Fibroblast of skin of right quadriceps (primary cell): ENCODE results near the gene ZC3H7B.
"Not testable (repeated sequence)": the region's sequence is repeated elsewhere in the genome, so short reads cannot be mapped to it uniquely, and the experiment has no call there.

Source experiments
- DNase-seq: peaks from one replicate; pipeline ENCODE4 v3.0.0-alpha.2; 2013

The ZC3H7B gene

DNA sequence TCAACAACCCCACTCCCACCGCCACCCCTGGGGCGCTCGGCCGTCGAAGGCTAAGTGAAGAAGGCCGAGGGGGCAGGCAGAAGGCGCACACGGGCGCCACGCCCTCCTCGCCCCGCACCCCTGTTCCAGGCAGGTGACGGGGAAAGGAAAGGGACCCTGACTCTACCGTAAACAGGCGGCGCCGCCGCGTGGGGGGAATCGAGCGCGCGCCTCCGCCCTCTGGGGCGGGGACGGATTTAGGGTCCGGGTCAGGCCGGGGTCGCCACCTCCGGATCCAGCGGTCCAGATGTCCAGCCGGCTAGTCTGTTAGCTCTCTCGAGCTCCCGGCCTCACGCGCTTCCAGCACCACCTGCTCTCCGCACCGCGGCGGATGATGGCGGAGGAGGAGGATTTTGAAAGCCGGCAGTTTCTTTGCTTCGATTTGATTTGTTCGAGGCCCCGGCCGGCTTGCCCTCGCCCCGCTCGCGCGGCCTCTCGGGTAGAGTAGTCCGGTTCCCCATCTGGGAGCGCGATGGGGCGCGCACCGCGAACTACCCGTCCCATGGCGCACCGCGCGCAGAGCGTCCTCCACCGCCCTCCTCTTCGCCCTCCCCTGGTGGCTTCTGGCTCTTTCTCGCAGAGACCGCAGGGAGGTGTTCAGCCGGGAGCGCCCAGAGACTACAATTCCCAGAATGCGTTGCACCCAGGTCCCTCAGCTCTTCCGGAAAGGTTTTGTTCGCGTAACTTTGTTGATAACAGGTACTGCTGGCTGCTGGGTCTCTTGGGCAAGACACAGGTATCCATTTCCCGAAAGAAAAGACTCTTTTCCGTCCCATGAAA is 15.3 kb upstream of the ZC3H7B start, which contains the start of gene RANGAP1:
Gene RANGAP1 (minus strand): TSS at position 368 of the 819 bp plus-strand sequence. CDS start 5,143 bp downstream, outside the sequence.
- peak; percentile 98 for DNase-seq

DNA sequence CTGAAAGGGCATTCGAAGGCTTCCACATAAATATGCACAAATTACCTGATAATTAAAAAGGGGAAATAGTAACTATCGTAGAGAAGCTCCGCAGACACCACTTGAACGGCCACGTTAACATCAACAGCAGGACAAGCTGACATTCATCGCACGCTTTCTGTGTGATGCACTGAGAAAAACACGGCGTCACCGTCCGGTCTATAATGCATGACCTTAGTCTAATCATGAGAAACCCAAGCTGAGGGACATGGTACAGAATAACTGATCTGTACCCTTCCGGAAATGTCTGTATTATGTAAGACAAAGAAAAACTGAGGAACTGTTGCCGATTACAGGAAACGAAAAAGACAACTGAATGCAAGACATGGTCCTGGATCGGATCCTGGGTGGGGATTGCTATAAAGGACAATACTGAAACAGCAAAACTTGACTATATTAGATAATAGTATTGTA is 14.7 kb upstream of the ZC3H7B start:
- peak; percentile 37 for DNase-seq

DNA sequence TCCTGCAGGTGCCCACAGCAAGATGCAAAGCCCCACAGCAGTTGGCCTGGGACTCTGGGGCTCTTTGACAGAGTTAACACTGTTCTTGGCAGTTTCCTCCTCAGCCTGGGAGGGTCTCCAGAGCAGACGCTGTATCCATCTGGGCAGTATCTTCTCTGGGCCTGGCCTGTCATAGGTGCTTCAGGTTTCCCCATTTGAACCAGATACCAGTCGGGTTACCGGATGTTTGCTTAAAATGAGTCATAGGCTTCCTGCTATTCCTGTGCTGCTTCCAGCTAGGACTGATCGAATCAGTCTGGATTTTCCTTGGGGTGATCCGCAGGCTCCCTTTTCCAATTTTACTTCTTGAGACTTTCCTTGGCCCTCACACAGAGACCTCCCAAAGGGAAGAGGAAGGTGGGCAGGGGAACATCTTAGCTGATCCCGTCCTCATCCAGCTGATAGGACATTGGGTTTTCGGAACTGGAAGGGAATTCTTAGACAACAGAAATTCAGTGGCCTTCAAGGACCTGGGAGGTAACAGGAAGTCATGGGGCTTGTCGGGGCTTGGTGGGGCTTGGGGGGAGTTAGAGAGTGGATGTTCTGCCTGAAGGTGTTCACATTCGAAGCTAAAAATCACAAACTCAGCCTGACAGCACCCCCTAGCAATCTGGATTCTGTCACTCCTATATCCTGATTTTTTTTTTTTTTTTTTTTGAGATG is 12.9 kb upstream of the ZC3H7B start:
- peak; percentile 74 for DNase-seq

DNA sequence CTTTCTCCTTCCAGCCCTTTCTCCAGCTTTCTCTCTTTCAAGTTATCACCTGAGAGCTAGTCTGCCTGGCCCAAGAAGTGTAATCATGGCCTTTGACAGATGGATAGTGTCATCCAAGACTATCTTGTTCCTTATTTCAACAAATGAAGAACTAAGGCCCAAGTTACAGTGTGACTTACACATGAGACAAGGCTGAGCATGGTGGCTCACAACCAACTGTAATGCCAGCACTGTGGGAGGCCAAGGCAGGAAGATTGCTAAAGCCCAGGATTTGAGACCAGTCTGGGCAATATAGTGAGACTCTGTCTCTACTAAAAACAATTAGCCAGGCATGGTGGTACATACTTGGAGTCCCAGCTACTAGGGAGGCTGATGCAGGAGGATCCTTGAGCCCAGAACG is 11.7 kb upstream of the ZC3H7B start:
- no peak for DNase-seq

DNA sequence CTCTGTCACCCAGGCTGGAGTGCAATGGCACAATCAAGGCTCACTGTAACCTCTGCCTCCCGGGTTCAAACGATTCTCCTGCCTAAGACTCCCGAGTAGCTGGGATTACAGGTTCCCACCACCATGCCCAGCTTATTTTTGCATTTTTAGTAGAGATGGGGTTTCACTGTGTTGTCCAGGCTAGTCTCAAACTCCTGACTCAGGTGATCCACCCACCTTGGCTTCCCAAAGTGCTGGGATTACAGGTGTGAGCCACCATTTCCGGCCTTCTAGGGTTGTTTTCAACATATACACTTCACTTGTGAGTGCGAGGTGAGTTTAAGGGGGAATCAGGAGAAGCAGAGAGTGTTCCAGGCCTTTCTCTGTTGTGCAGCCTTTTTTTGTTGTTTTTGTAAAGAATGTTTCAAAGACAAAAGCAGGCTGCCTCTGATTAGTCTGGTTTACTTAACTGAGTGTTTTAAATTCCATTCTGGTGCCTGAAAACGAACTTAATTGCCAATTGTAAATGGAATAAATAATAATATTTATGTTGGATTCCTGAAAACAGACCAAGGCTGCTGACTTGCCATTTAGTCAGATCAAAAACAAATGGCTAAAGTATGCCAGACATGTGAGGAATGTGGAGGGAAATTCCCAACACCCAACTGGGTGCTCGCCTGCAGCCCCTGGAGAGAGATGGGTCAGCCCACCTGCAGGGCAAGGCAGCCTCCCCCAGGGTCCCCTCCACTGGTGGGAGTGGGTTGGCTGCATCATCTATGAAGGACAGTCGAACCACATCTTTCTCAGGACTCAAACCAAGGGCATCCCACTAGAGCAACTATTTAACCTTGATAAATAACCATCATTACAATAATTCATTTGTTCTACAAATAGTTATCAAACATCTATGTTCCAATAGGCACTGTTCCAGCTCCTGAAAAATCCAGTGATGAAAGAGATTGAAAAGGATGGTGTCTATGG is 10.8 kb upstream of the ZC3H7B start:
- DNase-seq: peak; percentile 93

DNA sequence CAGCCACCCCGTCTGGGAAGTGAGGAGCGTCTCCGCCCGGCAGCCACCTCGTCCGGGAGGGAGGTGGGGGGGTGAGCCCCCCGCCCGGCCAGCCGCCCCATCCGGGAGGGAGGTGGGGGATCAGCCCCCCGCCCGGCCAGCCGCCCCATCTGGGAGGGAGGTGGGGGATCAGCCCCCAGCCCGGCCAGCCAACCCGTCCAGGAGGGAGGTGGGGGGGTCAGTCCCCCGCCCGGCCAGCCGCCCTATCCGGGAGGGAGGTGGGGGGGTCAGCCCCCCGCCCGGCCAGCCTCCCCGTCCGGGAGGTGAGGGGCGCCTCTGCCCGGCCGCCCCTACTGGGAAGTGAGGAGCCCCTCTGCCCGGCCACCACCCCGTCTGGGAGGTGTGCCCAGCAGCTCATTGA is 6.5 kb upstream of the ZC3H7B start:
- not testable (repeated sequence) for DNase-seq

DNA sequence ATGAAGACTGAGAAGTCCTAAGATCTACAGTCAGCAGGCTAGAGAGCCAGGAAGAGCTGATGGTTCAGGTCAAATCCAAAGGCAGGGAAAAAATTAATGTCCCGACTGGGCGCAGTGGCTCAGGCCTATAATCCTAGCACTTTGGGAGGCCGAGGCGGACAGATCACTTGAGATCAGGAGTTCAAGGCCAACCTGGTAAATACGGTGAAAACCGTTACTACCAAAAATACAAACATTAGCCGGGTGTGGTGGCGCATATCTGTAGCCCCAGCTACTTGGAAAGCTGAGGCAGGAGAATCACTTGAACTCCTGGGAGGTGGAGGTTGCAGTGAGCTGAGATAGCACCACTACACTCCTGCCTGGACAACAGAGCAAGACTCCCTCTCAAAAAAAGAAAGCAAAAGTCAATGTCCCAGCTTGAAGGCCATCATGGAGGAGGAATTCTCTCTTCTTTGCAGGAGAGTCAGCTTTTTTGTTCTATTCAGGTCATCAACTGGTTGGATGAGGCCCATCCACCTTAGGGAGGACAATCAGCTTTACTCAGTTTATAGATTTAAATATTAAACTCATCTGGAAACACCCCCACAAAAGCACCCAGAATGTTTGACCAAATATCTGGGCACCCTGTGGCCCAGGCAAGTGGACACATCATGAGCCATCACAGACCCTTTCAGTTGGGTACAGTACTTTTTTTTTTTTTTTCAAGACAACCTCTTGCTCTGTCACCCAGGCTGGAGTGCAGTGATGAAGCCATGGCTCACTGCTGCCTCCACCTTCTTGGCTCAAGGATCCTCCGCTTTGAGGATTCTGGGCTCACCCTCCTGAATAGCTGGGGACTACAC is 4.3 kb upstream of the ZC3H7B start:
- DNase-seq: no peak

DNA sequence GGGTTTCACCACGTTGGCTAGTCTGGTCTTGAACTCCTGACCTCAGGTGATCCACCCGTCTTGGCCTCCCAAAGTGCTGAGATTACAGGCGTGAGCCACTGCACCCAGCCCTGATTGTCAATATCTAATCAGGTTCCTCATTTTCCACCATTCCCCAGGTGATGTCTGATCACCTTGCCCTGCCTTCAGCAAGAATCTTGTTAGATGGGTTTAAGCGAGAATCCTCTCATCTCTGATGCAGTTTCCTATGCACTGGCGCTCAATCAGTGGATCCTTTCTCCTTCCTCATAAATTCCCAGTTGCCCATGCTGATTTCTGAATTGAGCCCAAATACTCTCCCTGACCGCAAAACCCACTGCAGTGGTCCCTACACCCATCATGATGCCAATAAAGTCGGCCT is 664 bp upstream of the ZC3H7B start:
- no peak for DNase-seq

DNA sequence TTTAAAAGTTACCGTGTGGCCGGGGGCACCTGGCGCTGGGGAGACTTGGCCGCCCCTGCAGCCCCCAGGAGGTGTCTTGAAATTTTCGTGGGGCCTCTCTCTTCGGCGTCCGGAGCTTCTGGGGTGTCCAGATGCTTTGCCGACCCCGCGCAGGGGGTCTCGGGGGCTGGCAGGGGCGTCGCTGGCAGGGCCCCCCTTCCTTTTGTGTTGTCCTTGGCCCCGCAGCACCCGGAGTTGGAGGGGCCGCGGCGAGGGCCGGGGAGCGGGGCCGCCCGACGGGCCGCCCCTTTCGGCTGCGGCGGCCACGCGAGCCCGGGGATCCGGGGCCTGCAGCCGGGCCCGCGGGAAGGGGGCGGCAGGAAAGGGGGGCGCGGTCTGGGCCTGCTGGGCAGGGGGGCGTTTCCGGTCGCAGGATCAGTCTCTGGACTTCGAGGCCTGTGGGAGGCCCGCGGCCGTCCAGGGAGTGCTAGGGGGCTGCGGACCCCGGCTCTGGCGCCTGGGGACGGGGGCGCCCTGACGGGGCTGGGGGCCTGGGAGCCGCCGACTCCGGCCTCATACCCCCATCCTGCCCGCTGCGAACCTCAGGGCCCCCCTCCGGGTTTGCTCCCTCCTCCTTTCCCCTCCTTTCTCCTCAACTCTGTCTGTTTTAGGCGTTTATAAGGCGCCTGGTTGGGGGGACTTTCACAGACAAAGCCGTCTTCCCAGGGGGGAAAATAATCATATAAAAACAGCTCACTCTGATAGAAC is 869 bp downstream of the ZC3H7B start:
- DNase-seq: no peak

DNA sequence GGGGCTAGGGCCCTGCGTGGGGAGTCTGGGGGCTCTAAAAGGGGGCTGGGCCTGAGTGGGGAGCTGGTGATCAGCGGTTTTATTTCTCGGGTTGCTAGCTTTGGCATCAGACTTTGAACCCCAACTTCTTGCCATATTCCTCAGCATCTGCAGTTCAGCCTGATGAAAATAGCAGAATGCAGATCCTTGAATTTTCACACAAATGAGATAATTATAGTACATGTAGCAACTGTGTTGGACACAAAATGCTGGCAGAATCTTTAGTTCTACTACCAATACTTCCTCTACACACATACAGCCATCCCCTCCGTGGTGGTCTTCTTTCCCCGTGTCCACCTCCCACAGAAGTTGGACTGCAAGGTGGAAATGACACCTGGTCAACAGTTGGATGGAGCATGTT is 1.5 kb downstream of the ZC3H7B start:
- DNase-seq: no peak

DNA sequence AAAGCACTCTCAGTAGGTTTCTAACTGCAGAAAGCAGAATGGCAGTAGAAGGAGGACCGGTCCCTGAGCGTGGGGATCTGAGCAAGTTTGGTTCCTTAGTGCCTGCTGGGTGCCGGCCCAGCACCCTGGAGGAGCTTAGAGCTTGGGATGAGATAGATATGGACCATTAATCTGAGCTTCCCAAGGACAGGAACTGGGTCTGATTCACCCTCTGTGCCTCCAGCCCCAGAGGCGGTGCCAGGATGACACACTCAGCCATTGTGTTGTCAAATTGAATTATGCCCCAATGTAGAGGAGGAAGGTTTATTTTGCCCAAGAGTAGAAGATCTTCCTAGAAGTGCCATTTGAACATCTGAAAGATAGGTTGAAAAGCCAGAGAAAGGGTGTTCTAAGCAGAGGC is 4.3 kb downstream of the ZC3H7B start:
- peak; percentile 79 for DNase-seq

DNA sequence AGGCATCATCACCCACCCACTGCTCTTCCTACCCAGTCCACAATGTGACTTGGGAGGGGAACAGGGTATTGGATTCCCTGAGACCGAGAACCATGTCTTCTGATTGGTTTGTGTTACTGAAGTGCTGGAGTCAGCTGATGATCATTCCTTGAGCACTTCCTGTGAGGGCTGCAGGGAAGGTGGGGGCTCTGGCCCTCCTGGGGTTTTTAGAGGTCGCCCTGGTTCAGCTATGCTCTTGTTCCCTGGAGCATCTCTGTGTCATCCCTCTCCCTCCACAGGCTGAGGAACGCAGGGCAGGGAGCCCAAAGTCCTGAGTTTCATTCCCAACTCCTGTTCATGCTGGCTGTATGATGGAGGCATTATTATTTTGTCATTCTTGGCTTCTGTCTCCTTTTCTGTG is 6.7 kb downstream of the ZC3H7B start:
- peak; percentile 62 for DNase-seq

DNA sequence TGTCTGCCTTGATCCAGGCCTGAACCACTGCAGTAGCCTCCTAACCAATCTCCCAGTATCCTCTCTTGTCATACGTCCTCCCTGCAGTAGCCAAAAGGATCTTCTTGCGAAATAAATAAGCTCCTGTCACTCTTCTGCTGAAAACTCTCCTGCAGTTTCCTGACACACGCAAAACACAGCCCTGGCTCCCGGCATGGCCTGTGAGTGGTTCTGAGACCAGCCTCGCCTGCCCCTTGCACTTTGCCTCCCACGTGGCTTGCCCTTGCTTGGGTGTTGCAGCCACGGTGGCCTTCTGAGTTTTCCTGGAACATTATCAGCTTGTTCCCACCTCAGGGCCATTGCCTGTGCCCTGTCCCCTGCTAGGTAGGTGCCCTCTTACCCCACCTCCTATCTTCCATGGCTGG is 7.2 kb downstream of the ZC3H7B start:
- no peak for DNase-seq

DNA sequence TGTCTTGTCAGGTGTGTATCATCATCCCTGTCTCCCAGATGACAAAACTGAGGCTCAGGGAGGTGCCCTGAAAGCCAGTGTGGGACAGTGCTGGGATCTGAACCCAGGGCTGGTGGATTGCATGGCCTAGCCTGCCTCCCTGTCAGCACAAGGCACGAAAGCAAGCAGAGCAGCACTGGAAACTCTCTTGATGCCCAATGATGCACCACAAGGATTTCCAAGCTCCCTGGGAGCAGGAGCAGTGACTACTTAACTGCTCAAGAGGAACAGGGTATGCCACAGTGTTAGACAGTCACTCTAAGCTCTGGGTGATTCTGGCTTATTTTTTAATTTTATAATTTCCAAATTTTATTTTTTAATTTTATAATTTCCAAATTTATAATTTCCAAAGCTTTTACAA is 9.0 kb downstream of the ZC3H7B start:
- no peak for DNase-seq

DNA sequence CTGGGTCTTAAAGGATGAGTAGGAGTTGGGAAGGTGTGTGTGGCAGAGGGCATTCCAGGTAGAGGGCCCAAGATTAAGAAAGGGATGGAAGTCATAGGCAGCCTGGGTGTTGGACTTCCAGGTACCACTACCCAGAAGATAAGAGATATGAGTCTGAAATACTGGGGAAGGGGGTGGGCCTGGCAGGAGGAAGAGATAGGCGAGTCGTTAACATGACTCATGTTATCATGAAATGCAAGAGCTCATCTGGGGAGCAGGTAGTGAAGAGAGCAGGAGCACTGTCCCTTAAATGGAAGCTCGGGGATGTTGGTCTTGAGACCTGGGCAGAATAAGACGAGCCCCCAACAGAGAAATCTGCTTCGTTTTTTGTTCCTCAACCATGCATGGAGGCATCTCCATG is 10.2 kb downstream of the ZC3H7B start:
- no peak for DNase-seq

DNA sequence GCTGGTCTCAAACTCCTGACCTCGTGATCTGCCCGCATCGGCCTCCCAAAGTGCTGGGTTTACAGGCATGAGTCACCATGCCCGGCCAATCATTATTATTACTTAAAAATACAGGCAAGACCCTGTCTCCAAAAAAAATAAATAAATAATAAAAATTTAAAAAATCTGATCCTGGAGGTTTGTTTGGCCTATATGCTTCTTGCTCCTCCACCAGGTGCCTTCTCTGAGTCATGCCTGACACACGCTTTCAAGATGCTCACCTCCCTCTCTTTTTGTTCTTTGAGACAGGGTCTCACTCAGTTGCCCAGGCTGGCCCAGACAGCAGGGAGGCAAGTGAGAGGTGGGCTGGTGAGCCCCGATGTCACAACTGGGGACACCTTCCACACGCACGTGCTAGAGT is 13.5 kb downstream of the ZC3H7B start:
- no peak for DNase-seq

DNA sequence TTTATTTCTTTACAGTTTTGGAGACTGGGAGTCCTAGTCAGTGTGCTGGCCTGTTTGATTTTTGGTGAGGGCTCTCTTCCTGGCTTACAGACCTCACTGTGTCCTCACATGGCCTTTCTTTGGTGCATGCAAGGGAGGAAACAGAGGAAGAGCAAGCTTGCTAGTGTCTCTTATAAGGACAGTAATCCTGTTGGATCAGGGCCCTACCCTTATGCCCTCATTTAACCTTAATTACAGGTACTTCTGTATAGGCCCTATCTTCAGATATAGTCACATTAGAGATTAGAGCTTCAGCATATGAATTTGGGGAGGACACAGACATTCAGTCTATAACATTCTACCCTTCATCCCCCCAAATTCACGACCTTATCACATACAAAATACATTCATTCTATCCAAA is 14.3 kb downstream of the ZC3H7B start:
- no peak for DNase-seq

DNA sequence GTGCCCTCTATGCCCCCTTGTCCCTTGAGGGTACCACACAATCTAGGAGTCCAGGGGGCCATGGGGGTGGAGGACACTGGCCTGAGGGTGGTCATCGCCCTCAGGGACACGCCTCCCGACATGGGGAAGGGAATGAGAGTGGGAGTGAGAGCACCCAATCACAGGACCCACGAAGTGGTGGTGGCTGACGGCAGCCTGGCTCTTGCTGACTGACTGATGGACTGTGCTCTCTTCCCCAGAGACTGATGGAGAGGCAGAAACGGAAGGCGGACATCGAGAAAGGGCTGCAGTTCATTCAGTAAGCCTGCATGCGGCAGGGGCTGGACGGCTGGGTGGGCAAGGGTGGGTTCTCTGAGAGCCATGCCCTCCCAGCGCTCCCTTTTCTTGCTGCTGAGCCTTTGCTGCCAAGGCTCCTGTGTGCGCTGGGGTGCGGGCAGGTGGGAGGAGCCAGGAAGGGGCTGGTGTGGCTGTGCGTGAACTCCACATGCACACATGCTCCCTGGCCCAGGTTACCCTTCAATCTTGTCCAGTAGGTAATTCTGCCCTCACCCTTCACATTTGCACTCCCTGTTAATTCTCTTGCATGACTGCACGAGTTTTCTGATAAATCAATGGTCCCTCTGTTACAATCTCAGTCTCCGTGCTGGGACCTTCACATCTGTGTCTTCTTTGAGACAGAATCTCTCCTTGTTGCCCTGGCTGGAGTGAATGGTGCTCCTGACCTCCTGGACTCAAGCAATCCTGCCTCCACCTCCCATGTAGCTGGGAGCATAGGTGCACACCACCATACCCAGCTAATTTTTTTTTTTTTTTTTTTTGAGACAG is 19.3 kb downstream of the ZC3H7B start:
- DNase-seq: no peak

DNA sequence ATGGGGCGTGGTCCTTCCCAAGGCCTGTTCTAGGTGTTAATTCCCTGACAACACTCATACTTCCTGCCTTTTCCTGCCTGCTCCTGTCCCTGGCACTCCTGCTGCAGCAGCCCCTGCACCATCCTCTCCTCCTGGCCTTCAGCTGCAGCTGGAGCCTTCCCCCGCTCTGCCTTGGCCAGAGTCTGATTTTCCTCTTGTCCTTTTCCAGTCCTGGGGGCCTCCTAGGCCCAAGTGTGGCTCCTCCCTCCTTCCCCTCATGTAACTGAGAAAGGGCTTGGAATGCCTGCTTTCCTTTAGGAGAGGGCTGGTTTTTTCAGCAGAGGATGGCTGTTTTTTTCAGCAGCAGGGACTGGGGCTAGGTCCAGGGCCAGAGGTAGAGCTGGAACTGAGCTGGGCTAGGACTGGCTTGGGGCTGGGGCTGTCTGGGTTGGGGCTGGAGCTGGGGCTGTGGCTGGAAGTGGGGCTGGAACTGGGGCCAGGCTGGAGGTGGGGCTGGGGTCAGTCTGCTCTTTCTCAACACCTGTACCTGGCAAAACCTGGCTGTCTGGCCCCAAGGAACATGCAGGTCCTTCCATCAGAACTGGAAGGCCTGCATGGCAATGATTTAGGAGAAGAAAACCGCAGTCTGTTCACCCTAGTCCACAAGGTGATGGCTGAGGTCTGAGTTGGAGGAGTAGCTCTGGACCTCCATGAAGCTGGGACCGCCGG is 23.6 kb downstream of the ZC3H7B start:
- DNase-seq: no peak

DNA sequence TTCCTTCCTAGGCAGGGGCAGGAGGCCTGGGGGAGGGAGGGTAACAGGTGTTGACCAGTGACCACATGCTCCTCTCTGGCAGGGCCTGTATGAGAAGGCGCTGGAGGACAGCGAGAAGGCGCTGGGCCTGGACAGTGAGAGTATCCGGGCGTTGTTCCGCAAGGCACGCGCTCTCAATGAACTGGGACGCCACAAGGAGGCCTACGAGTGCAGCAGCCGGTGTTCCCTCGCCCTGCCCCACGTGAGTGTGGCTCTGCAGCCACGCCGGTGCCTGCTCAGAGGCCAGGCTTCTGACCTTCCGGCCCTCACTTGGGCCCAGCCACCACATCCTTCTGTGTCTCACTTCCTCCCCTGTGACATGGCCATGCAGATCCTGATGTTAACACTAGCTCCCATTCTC is 25.8 kb downstream of the ZC3H7B start:
- no peak for DNase-seq
